CMK (cell line): ENCODE measurements around the gene COMP.
A peak's percentile ranks its signal among the peaks of the same experiment; 100 is the strongest.
"Not testable (repeated sequence)": the region's sequence is repeated elsewhere in the genome, so short reads cannot be mapped to it uniquely, and the experiment has no call there.

ENCODE experiments used
- DNase-seq: peaks from one replicate; pipeline ENCODE4 v3.0.0-alpha.2; 2010; ENCODE audit warnings: low read depth

The COMP gene

DNA sequence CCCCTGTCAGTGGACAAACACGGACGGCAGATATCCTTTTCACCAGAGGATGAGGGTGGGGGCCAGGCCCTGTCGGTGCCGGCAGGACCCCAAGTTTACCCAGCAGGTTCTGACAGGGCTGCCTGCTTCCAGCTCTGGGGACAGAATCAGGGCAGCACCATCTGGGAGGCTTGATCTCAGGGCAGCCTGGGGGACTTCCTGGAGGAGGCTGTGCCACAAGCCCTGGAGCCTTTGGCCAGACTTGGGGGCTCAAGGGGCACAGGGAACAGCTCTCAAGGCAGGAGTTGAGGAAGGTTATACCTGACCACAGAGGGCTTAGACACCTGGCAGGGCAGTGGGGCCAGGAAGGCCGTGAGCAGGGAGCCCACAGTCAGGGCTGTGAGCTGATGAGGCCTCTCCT lies 45.2 kb downstream of the COMP start:
- DNase-seq, result no peak

DNA sequence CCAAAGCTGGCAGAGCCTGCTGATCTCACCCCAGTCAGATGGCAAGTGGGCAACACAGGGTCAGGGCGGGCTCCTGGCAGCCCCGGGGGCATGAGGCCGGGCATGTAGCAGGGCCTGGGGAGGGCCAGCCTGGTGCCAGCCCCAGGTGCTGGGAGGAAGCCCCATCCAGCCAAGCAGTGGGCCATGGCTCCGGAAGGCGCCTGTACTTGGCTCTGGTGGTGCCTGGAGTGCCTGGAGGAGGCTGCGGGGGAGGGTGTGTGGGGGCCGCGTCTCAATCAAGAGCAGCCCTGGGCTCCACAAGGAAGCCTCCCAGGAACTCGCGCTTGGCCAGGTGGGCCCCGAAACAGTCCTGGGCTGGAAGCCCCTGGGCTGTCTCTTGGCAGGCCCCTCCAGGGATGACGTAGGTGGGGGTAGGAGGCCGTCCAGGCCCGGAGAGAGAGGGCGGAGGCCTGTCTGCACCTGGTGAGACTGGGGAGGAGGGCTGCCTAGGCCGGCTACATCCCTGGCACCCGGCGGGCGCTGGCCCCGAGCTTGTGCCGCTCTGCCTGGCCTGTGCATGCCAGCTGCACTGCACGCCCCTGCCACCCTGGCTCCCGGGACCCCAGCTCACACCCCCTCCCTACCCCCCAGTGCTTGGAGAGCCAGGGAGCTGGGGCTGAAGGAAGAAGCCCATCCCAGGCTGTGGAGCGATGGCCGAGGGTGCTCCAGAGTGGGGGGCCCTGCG lies 45.9 kb downstream of the COMP start:
- no peak for DNase-seq

DNA sequence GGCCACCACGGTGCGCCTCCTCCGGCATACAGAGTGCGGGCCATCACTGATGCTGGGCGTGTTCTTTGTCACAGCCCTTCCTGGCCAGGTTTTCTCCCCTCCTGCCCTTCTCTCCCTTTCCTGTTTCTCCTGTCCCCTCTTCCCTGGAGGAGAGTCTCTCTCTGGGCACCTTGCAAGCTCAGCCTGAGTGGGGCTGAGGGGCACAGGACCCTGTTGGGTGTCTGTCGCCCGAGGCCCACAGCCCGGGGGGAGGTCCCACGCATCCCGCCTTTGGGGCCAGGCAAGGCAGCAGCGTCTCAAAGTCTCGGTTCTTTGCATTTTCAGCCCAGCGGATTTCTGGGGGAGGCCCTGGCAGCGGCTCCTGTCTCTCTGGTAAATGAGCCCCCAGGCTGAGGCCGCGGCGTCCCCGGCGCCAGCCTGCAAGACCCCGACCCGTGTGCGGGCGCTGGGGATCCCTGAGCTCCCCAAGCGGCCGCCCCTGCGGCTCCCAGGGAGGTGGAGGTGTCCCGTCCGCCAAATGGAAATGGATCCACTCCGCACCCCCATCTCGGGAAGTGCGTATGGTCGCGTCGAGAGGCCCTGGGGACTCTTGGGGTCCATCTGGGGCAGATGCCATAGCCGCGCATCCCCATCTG lies 47.2 kb downstream of the COMP start:
- DNase-seq, result no peak

DNA sequence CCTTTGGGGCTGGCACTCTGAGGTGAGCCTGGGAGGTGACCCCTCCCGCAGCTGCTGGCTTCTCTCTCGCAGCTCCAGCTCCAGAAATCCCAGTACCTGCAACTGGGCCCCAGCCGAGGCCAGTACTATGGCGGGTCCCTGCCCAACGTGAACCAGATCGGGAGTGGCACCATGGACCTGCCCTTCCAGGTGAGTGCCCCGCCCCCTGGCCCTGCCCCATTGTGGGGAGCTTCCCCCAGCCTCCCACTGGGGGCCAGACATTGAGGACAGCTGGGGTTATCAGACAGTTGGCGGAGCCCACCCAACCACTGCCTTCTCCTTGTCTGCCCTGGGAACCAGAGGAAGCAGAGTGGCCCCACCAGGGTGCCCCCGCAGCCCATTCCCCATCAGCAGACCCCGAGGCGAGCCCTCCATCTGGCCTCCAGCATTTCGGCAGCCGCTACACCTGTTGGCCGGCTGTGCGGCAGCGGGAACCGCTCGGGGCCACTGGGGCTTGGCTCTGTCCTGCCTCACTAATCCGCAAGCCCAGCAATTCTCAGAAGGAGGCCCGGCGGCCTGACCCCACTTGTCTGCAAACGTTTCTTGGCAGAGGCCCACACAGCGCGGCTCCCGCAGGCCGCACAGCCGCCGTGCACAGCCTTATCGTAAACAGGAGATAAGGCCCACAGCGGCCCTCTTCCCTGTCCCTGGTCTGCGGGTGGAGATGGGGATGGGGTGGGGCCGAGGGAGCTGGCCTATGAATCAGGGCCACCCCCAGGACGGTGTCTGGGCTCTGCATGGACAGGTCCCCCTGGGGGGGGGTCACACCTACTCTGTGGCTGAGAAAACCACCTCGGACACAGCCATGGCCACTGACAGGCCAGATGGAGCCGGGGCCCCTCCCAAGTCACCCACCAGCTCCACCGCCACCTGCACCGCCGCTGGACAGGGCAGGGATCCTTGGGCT lies 48.0 kb downstream of the COMP start:
- peak; percentile 56 for DNase-seq

DNA sequence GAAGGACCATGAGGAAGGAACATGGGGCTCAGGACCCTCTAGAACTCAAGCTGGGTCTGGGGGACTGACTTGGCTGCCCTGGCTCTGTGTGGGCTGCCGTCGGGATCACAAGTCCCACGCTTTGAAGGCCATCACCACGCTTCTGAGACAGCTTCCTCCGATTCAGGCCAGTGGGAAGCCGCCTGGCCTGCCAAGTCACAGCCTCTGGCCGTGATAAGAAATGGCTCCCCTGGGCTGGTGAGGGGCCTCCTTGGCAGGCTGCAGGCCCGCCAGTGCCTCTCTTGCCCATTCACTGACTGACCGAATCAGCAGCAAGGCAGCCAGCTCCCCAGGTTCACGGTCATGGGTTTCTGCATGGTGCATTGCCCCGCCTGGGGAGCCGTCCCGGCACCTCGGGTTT lies 48.8 kb downstream of the COMP start:
- no peak for DNase-seq

DNA sequence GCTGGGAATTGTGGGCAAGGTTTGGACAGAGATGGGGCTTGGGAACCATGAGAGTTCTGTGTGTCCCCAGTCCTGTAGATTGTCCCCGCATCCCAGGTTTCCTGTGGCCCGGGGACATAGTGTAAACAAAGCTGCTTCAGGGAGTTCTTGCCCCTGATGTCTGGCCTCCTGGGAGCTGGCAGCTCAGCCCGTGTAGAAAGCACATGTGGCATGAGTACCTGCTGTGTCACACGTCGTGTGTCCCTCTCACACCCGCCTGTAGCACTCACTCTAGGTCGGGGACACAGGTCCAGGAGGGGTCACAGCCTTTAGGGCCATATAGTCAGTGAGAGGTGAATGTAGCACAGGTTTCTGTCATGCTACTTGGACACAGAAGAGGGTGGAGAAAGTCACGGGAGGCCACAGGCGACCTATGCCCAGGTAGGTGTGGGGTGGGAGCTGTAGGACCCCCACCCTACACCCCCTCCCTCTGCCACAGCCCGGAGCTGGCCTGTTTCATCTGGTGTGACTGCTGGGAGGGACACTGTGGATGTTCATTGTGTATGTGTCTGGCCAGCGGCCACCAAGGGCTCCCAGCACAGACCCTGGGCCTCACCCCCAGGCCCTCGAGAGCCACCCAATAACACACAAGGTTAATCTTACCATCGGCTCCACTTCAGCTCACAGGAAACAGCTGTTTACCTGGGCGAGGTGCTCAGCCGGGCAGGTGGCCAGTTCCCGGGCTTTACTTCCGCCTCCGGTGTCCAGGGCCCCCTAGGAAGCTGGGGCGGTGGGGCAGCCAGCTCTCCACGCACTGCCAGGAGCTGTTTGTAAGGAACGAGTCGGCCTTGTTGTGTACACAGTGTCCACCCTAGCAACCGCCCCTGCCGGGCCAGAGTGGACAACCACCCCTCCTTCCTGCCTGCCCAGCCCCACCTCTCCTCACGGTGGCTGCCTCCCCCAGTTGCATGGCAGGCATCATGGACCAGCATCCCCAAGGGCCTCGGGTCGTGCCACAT lies 49.7 kb downstream of the COMP start:
- DNase-seq, result no peak

DNA sequence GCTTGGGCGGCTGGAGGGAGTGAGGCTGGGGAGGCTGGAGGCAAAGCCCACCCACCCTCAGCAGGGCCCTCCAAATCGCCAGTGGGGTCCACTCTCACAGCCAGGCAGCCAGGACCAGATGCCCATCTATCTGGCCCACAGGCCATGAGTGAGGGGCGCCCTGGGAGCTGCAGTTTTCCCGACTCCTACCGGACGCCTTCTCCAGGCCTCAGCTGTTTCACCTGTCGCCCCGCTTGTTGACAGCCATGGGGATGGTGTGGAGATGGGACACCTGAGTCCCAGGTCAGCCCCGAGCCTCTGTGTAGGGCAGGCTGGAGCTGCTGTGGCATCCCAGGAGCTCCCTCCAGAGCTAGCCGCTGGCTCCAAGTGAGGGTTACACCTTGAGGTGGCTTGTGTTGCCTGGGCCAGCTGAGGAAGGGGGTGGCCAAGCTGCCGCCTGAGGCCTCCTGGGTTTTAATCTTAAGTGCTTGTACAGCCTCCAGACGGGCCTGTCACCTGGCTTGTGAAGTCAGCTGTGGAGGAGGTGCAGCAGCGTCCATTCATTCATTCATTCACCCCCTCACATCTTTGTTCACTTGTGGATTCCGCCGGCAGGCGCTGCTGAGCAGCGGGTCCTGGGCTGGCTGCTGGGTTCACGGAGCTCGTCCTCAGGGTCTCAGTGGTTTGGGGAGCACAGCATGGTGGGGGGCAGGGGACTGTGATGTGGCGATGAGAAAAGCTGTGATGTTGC lies 52.0 kb downstream of the COMP start:
- DNase-seq, result no peak

DNA sequence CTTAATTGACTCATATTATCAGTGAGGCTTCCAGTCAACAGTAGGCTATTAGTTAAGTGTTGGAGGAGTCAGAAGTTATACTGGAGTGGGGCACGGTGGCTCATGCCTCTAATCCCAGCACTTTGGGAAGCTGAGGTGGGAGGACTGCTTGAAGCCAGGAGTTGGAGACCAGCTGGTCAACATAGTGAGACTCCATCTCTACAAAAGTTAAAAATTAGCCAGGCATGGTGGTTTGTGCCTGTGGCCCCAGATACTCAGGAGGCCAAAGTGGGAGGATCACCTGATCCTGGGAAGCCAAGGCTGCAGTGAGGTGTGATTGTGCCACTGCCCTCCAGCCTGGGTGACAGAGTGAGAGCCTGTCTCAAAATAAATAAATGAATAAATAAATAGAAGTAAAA lies 53.2 kb downstream of the COMP start:
- DNase-seq, result no peak

DNA sequence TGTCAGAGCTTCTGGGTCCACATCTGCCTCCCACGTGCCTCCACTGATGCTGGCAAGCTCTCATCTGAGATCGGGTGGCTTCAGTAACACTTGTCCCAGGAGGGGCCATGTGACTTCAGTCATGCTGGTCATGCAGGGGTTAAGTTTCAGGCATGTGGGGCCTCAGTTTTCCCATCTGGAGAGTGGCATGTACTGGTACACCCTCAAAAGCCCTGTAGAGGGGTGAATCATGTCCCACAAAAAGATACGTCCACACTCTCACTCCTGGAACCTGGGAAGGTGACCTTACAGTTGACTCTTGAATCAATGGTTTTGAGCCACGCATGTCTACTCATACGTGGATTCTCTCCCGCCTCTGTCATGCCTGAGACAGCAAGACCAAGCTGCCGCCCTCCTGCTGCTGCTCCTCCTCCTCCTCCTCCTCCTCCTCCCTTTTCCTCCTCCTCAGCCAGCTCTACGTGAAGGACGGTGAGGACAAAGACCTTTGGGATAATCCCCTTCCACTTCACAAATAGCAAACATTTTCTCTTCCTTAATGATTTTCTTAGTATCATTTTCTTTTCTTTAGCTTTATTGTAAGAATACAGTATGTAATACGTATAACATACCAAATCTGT lies 53.7 kb downstream of the COMP start:
- no peak for DNase-seq

DNA sequence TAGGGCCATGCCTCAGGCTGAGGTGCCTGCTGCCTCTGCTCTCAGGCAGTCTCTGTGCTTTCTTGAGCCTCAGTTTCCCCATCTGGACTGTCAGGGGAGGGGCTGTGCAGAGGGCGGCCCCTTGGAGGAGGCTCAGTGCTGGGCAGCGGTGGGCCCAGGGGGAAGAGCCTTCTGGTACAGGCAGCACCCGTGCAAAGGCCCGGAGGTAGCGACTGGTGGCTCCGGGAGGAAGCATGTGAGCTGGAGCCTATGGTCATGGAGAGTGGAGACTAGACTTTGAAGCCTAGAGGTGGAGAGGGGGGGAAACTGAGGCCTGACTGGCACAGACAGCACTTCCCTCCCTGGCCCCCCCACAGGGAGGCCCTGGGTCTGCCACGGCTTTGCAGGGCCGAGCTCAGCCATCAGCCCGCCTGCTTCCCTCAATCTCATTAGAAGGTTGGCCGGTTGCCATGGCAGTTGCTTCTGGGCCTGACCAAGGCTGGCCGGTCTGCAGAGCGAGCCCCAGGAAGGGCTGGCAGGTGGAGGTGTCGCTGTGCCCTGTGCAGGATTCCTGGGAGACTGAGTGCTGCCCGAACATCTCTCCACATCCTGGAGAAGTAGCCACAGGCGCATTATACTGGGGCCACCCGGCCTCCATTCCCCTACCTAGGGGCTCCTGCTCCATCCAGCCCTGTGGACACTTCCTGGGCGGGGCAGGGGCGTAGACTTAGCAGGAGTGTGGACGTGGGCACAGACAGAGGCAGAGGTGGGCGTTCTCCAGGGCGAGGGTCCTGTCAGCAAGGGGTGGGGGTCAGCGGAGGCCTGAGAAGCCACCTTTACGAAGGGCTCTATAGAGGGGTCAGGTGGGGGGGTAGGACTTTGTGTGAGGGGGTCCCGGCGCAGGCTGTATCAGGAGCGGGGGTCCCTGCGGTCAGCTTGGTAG lies 54.4 kb downstream of the COMP start:
- no peak for DNase-seq

DNA sequence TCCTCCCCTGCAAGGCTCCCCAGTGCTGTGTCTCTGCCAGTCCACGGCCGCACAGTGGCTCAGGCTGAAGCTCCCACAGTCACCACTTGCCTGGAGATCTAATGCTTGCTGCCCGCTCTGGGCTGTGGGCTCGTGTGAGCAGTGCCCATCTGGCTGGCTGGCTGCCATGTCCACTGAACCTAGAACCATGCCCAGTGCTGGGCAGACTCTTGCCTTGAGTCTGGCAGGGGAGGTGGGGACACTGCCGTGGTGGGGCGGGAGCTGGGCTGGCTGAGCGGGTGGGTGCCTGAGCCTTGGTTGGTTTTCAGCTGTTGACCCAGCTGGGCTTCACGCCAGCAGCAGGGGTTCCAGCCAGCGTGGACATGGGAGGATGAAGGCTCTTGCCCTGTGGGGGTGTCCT lies 55.4 kb downstream of the COMP start:
- DNase-seq, result no peak

DNA sequence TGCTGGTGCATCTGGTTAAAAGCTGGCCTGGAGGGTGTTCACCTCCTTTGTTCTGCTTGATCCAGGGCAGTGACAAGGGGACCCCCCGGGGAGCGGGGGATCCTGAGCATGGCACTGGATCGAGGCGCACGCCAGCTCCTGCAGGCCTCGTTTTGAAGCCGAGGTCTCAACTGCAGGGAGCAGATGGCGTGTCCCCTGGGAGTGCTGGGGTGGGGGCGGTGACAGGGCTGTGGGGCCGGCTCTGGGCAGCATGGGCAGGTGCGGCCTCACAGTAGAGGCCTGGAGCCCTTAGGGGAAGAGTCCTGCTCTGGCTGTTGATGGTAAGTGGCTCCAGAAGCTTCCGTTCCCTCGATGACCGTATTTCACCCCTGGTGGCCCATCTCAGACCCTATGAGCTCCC lies 55.8 kb downstream of the COMP start:
- no peak for DNase-seq

DNA sequence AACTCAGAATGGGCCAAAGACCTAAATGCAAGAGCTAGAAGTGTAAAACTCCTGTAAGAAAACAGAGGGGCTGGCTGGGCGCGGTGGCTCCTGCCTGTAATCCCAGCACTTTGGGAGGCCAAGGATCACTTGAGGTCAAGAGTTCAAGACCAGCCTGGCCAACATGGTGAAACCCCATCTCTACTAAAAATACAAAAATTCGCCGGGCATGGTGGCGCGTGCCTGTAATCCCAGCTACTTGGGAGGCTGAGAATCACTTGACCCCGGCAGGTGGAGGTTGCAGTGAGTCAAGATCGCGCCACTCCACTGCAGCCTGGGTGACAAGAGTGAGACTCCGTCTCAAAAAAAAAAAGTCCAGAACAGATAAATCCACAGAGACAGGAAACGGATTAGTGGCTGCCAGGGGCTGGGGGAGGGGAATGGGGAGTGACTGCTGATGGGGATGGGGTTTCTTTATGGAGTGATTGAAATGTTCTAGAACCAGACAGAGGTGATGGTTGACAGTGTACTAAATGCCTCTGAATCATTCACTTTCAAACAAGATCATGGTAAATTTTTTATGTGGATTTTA lies 57.3 kb downstream of the COMP start:
- not testable (repeated sequence) for DNase-seq

DNA sequence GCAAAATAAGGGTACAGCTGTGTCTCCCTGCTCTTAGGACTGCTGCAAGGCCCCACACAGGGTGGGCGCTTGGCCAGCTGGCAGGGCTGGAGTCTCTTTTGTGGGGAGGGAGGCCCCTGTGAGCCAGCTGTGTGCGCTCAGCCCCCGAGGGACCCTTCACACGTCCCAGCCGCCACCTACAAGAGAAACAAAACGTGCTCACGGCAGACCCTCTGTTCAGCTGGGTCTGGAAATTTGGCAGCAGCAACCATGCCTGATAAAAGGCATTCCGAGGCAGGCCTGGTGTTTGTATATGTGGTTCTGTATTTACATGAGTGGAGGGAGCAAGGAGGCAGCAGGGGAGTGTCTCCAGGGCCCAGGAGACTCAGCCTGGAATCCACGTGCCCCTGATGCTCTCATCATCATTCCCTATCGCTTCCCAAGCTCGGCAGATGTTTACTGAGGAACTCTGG lies 57.9 kb downstream of the COMP start:
- no peak for DNase-seq
